MM.1S (cell line): Measurements from ENCODE around the gene SPOP.

ENCODE experiments used
- CTCF ChIP-seq: fragments of 300-600 bp; sonication (generic); IDR thresholded peaks from 2 replicates; pipeline ENCODE4 v1.5.1; 2016; ENCODE audit warnings: antibody characterized with exemption, low read length, mixed read lengths
- EZH2 ChIP-seq: fragments of 300-600 bp; sonication (generic); optimal IDR thresholded peaks from 2 replicates; pipeline ENCODE3; 2017; ENCODE audit warnings: low read depth, mild to moderate bottlenecking, antibody characterized with exemption, low read length, mixed read lengths

DNA sequence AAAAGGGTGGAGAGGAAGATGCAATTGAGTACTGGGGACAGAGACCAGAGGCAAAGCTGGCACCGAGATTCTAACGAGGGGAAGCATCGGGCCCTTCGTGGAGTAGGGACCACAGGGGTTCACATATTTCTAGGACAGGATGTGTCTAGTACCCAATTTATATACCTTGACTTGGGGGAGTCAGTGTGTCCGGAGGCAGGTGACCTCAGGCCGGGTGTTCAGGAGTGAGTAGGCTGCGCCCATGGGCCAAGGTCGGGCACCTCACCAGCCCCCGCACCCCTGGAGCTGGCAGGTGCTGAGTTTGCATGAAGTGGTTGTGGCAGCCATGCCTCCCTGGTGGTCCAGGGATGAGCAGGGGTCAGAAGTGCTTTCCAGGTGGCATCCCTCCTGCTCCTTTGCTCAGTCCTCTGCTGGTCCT is 110.8 kb downstream of the SPOP start:
- TF ChIP-seq CTCF (no peak), EZH2 (no peak)
